ENCODE data around the gene AP1B1.

DNA sequence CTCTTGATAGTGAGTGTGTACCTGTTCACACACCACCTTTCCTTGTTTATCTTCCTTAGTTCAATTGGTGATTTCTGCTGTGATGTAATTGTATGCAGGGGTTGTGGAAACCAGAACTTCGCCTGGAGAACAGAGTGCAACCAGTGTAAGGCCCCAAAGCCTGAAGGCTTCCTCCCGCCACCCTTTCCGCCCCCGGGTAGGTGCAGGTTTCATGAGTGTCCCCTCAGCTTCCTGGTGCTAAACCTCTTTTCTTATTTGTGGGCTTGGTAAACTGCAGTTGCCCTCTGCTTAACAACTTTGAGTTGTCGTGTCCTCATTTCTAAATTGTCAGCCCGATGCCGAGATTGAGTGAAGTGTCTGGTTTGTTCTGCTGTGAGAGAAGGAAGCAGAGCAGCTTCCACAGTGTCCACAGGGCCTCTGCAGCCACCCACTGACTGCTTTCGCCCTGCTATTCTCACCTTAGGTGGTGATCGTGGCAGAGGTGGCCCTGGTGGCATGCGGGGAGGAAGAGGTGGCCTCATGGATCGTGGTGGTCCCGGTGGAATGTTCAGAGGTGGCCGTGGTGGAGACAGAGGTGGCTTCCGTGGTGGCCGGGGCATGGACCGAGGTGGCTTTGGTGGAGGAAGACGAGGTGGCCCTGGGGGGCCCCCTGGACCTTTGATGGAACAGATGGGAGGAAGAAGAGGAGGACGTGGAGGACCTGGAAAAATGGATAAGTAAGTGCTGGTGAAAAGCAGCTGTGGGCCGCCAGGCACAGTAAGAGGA lies 89.1 kb downstream of the AP1B1 start:
- TF ChIP-seq, protein P1, sequence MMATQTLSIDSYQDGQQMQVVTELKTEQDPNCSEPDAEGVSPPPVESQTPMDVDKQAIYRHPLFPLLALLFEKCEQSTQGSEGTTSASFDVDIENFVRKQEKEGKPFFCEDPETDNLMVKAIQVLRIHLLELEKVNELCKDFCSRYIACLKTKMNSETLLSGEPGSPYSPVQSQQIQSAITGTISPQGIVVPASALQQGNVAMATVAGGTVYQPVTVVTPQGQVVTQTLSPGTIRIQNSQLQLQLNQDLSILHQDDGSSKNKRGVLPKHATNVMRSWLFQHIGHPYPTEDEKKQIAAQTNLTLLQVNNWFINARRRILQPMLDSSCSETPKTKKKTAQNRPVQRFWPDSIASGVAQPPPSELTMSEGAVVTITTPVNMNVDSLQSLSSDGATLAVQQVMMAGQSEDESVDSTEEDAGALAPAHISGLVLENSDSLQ (IDR thresholded peaks at IDR 0.05), result no peak
- no peak for TF ChIP-seq FOXM1 (IDR thresholded peaks at IDR 0.05; ENCODE audit: borderline replicate concordance)
- TF ChIP-seq SP1 (IDR thresholded peaks at IDR 0.05), result no peak
- TF ChIP-seq TARDBP (IDR thresholded peaks at IDR 0.05), result no peak
- no peak for TF ChIP-seq FOXA1 (IDR thresholded peaks at IDR 0.05)
- TF ChIP-seq FOXK2 (IDR thresholded peaks at IDR 0.05), result no peak
- no peak for TF ChIP-seq HDGF (IDR thresholded peaks at IDR 0.05; ENCODE audit: borderline replicate concordance)
- no peak for TF ChIP-seq SUZ12 (IDR thresholded peaks at IDR 0.05)
- TF ChIP-seq NFRKB (IDR thresholded peaks at IDR 0.05), result no peak
- TF ChIP-seq BHLHE40 (IDR thresholded peaks at IDR 0.05; ENCODE audit: borderline replicate concordance), result no peak
- no peak for TF ChIP-seq CTBP1 (IDR thresholded peaks at IDR 0.05; ENCODE audit: borderline replicate concordance)
- no peak for TF ChIP-seq ELF4 (IDR thresholded peaks at IDR 0.05)
- no peak for TF ChIP-seq L3MBTL2 (conservative IDR thresholded peaks at IDR 0.05)
- no peak for TF ChIP-seq LEF1 (IDR thresholded peaks at IDR 0.05; ENCODE audit: borderline replicate concordance)

Measured in HEK293T (cell line).